ENCODE results near the gene PSMB4.

GRCh38 chr1:151418081-151418480, 18.7 kb downstream of the PSMB4 start:
- TF ChIP-seq CTCF (IDR thresholded peaks at IDR 0.05) (no peak), EZH2 (IDR thresholded peaks at IDR 0.05; ENCODE audit: borderline replicate concordance, insufficient read depth, low read depth, low read length, poor library complexity, severe bottlenecking) (no peak)

All from B cell (primary cell).